K562 (cell line): ENCODE results near the gene LIF. TPM values are rescaled to one million over a fixed set of nuclear protein-coding genes. Genes with fewer than 3 reads are reported as not detected.

Experiments used
- CC2D1A ChIP-seq: fragments of 450-650 bp; IDR thresholded peaks from 2 replicates; pipeline ENCODE4 v1.6.1; 2017; ENCODE audit warnings: mild to moderate bottlenecking
- CTBP1 ChIP-seq: fragments of 450-650 bp; IDR thresholded peaks from 2 replicates; pipeline ENCODE4 v1.6.1; 2016; ENCODE audit warnings: borderline replicate concordance
- MCM3 ChIP-seq: fragments of 450-650 bp; IDR thresholded peaks from 2 replicates; pipeline ENCODE4 v1.6.1; 2016
- MYC ChIP-seq, 2 experiments: fragments of 250-450 bp in 1 of 2; sonication (Bioruptor Pico) in 1 of 2; IDR thresholded peaks; 2 replicates each; pipeline versions ENCODE4 v1.5.1 to v1.6.1; 2012 to 2021; ENCODE audit warnings: low read depth in 2 of 2, borderline replicate concordance in 1 of 2, improper control_type of control experiment in 1 of 2, low read length in 1 of 2, mild to moderate bottlenecking in 1 of 2, moderate library complexity in 1 of 2
- NCOA1 ChIP-seq: fragments of 450-650 bp; IDR thresholded peaks from 2 replicates; pipeline ENCODE4 v1.6.1; 2016; ENCODE audit warnings: low read depth
- POLR2B ChIP-seq: fragments of 450-650 bp; IDR thresholded peaks from 2 replicates; pipeline ENCODE4 v1.6.1; 2018; ENCODE audit warnings: low read depth; ENCODE audit not compliant: partially characterized antibody
- THRB ChIP-seq: fragments of 450-650 bp; formaldehyde crosslinking; conservative IDR thresholded peaks from 2 replicates; pipeline ENCODE4 v1.4.0; 2022; ENCODE audit warnings: mild to moderate bottlenecking, missing genetic modification characterization
- polyA plus RNA-seq, 8 experiments: library from polyadenylated mRNA; depleted of rRNA in 4 of 8; stranded (reverse) in 5 of 8; unstranded in 3 of 8; fragments of >200 nt; fragmentation: Nextera tagmentation in 2 of 8; fragmentation: Illumina TruSeq in 1 of 8; extraction: Ambion mirVana in 2 of 8; extraction: Trizol in 1 of 8; gene quantifications; 2 replicates each; pipeline versions ENCODE4 v1.2.1 to v1.2.3, GENCODE V29; 2011 to 2014; ENCODE audit warnings: inconsistent platforms in 1 of 8, missing spikeins in 1 of 8
- total RNA-seq, 7 experiments: library from RNA; depleted of rRNA in 6 of 7; stranded (reverse); fragments of >200 nt in 6 of 7; fragmentation: Illumina TruSeq in 2 of 7; extraction: Trizol in 2 of 7; gene quantifications; 2 replicates each; pipeline versions ENCODE4 v1.2.1 to v1.2.3, GENCODE V29; 2011 to 2021; ENCODE audit warnings: low replicate concordance in 1 of 7
- TF ChIP-seq, protein P1 (sequence below): fragments of 450-650 bp; formaldehyde crosslinking; IDR thresholded peaks from 2 replicates; pipeline ENCODE4 v1.4.0; 2020; ENCODE audit warnings: mild to moderate bottlenecking, moderate library complexity
- TF ChIP-seq, protein P2 (sequence below): fragments of 450-650 bp; IDR thresholded peaks from 2 replicates; pipeline ENCODE4 v1.6.1; 2016; ENCODE audit warnings: mild to moderate bottlenecking, moderate library complexity
- TF ChIP-seq, protein P3 (sequence below), 2 experiments: fragments of 450-650 bp; conservative IDR thresholded peaks; 2 replicates each; pipeline ENCODE4 v1.6.1; 2017; ENCODE audit warnings: mild to moderate bottlenecking in 2 of 2, moderate library complexity in 2 of 2

Gene LIF
- total and polyA plus RNA-seq, 9 of the 15 experiments (the other 6 are each of a cell fraction or from before 2014, with no cell fraction given): 0.05 to 0.39 (median 0.18) TPM; not detected in 3

DNA sequence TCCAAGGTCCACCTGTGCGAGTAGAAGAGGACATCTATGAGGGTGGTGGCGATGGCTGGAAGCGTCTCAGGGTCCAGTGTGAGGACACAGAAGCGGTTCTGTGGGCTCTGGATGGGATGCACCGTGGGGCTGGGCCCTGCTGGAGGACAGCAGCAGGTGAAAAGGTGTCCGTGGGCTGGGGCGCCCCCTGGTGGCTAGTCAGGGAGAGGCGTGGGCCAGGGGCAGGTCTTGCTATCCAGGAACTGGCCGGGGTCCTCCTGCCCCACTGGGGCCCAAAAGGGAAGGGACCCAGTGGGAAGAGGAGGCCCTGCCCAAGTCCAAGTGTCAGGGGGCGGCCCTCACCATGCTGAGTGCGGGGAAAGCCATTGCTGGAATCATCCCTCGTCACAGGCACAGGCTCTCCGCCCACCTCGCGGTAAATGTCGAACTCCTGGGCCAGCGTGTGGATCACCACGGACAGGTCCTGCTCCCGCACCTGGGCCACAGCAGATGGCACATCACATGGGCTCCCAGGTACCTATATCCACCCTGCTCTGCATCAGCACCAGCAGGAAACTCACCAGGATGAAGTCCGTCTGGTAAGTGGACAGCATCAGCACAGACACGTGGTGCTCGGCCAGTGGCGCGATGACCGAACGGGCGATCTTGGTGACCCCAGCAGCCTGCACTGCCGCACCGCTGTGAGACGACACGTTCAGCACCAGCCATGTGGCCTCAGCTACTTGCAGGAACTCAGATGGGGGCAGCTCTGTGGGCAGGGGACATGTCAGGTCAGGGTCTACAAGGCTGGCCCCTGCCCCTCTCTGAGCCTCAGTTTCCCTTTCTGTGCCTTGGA is 40.5 kb upstream of the LIF start (continued):
- TF ChIP-seq, protein P1, sequence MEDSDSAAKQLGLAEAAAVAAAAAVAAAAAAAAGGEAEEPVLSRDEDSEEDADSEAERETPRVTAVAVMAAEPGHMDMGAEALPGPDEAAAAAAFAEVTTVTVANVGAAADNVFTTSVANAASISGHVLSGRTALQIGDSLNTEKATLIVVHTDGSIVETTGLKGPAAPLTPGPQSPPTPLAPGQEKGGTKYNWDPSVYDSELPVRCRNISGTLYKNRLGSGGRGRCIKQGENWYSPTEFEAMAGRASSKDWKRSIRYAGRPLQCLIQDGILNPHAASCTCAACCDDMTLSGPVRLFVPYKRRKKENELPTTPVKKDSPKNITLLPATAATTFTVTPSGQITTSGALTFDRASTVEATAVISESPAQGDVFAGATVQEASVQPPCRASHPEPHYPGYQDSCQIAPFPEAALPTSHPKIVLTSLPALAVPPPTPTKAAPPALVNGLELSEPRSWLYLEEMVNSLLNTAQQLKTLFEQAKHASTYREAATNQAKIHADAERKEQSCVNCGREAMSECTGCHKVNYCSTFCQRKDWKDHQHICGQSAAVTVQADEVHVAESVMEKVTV (CRISPR knock-in tag): 0 out of 2 replicates have a peak, but pooled peaks have one; percentile 12
- TF ChIP-seq, protein P2, sequence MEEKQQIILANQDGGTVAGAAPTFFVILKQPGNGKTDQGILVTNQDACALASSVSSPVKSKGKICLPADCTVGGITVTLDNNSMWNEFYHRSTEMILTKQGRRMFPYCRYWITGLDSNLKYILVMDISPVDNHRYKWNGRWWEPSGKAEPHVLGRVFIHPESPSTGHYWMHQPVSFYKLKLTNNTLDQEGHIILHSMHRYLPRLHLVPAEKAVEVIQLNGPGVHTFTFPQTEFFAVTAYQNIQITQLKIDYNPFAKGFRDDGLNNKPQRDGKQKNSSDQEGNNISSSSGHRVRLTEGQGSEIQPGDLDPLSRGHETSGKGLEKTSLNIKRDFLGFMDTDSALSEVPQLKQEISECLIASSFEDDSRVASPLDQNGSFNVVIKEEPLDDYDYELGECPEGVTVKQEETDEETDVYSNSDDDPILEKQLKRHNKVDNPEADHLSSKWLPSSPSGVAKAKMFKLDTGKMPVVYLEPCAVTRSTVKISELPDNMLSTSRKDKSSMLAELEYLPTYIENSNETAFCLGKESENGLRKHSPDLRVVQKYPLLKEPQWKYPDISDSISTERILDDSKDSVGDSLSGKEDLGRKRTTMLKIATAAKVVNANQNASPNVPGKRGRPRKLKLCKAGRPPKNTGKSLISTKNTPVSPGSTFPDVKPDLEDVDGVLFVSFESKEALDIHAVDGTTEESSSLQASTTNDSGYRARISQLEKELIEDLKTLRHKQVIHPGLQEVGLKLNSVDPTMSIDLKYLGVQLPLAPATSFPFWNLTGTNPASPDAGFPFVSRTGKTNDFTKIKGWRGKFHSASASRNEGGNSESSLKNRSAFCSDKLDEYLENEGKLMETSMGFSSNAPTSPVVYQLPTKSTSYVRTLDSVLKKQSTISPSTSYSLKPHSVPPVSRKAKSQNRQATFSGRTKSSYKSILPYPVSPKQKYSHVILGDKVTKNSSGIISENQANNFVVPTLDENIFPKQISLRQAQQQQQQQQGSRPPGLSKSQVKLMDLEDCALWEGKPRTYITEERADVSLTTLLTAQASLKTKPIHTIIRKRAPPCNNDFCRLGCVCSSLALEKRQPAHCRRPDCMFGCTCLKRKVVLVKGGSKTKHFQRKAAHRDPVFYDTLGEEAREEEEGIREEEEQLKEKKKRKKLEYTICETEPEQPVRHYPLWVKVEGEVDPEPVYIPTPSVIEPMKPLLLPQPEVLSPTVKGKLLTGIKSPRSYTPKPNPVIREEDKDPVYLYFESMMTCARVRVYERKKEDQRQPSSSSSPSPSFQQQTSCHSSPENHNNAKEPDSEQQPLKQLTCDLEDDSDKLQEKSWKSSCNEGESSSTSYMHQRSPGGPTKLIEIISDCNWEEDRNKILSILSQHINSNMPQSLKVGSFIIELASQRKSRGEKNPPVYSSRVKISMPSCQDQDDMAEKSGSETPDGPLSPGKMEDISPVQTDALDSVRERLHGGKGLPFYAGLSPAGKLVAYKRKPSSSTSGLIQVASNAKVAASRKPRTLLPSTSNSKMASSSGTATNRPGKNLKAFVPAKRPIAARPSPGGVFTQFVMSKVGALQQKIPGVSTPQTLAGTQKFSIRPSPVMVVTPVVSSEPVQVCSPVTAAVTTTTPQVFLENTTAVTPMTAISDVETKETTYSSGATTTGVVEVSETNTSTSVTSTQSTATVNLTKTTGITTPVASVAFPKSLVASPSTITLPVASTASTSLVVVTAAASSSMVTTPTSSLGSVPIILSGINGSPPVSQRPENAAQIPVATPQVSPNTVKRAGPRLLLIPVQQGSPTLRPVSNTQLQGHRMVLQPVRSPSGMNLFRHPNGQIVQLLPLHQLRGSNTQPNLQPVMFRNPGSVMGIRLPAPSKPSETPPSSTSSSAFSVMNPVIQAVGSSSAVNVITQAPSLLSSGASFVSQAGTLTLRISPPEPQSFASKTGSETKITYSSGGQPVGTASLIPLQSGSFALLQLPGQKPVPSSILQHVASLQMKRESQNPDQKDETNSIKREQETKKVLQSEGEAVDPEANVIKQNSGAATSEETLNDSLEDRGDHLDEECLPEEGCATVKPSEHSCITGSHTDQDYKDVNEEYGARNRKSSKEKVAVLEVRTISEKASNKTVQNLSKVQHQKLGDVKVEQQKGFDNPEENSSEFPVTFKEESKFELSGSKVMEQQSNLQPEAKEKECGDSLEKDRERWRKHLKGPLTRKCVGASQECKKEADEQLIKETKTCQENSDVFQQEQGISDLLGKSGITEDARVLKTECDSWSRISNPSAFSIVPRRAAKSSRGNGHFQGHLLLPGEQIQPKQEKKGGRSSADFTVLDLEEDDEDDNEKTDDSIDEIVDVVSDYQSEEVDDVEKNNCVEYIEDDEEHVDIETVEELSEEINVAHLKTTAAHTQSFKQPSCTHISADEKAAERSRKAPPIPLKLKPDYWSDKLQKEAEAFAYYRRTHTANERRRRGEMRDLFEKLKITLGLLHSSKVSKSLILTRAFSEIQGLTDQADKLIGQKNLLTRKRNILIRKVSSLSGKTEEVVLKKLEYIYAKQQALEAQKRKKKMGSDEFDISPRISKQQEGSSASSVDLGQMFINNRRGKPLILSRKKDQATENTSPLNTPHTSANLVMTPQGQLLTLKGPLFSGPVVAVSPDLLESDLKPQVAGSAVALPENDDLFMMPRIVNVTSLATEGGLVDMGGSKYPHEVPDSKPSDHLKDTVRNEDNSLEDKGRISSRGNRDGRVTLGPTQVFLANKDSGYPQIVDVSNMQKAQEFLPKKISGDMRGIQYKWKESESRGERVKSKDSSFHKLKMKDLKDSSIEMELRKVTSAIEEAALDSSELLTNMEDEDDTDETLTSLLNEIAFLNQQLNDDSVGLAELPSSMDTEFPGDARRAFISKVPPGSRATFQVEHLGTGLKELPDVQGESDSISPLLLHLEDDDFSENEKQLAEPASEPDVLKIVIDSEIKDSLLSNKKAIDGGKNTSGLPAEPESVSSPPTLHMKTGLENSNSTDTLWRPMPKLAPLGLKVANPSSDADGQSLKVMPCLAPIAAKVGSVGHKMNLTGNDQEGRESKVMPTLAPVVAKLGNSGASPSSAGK: peak; percentile 84
- TF ChIP-seq CC2D1A: peak; percentile 39; the same call in 1 of the 2 replicates
- no peak for TF ChIP-seq MCM3
- no peak for TF ChIP-seq POLR2B
- TF ChIP-seq THRB: no peak
- peak; percentile 13; the same call in 1 of the 2 replicates for TF ChIP-seq MYC (IDR thresholded peaks at IDR 0.05; ENCODE audit: low read depth, low read length)
- TF ChIP-seq MYC (CRISPR knock-in tag; IDR thresholded peaks at IDR 0.05; ENCODE audit: borderline replicate concordance, low read depth): no peak
- TF ChIP-seq, protein P3, sequence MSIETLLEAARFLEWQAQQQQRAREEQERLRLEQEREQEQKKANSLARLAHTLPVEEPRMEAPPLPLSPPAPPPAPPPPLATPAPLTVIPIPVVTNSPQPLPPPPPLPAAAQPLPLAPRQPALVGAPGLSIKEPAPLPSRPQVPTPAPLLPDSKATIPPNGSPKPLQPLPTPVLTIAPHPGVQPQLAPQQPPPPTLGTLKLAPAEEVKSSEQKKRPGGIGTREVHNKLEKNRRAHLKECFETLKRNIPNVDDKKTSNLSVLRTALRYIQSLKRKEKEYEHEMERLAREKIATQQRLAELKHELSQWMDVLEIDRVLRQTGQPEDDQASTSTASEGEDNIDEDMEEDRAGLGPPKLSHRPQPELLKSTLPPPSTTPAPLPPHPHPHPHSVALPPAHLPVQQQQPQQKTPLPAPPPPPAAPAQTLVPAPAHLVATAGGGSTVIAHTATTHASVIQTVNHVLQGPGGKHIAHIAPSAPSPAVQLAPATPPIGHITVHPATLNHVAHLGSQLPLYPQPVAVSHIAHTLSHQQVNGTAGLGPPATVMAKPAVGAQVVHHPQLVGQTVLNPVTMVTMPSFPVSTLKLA (conservative IDR thresholded peaks at IDR 0.05): peak; percentile 48 to 66; a peak in 1 of 4 replicates
- no peak for TF ChIP-seq NCOA1
- 0 out of 2 replicates have a peak, but pooled peaks have one; percentile 10 for TF ChIP-seq CTBP1
